Panc1 (cell line): Measurements from ENCODE around the gene NMRK1. TPM values are rescaled to one million over a fixed set of nuclear protein-coding genes. Genes with fewer than 3 reads are reported as not detected.

Source experiments
- ATAC-seq: fragments of 200-7000 bp; cut with Tn5 transposase; 2 replicates; pipeline ENCODE4 v1.9.1; 2020; ENCODE audit warnings: mild to moderate bottlenecking, moderate library complexity
- BruUV-seq: library from RNA; stranded (reverse); fragments of 400-500 nt; replicated peaks from 2 replicates; lab custom pipeline; 2021; lab: Mats Ljungman, UMichigan
- CTCF ChIA-PET: fragments of 300-600 bp; sonication (Branson Sonifier 250); formaldehyde crosslinking; loops from one replicate; lab custom pipeline; 2022; ENCODE audit warnings: antibody characterized with exemption; lab: Charles Lee
- POLR2A ChIA-PET: fragments of 300-600 bp; sonication (Branson Sonifier 250); formaldehyde crosslinking; loops from one replicate; lab custom pipeline; 2022; ENCODE audit warnings: antibody characterized with exemption; lab: Charles Lee
- DNase-seq: peaks from one replicate; pipeline ENCODE4 v3.0.0-alpha.2; 2010; ENCODE audit warnings: low read depth, low spot score
- H3K27ac ChIP-seq: 2 replicates; pipeline ENCODE4 v1.5.1; 2011; ENCODE audit warnings: mild to moderate bottlenecking, low read length, inconsistent platforms
- H3K27me3 ChIP-seq: fragments of 200-500 bp; sonication (Bioruptor generic); 2 replicates; pipeline ENCODE4 v1.6.0; 2014; ENCODE audit warnings: low read length, inconsistent platforms; ENCODE audit not compliant: control insufficient read depth, insufficient read depth
- H3K36me3 ChIP-seq: fragments of 200-500 bp; sonication (Bioruptor generic); 2 replicates; pipeline ENCODE4 v1.5.1; 2014; ENCODE audit warnings: inconsistent platforms, mild to moderate bottlenecking, low read length, moderate library complexity; ENCODE audit not compliant: control insufficient read depth, insufficient read depth
- H3K4me1 ChIP-seq: 2 replicates; pipeline ENCODE4 v1.5.1; 2011; ENCODE audit warnings: inconsistent platforms, mild to moderate bottlenecking, low read length, moderate library complexity; ENCODE audit not compliant: control insufficient read depth, insufficient read depth
- H3K4me3 ChIP-seq, 2 experiments: 2 replicates each; pipeline ENCODE4 v1.5.1; 2011 to 2012; ENCODE audit warnings: low read depth in 2 of 2, low read length in 2 of 2, mild to moderate bottlenecking in 2 of 2, inconsistent platforms in 1 of 2, moderate library complexity in 1 of 2
- H3K9me3 ChIP-seq: fragments of 200-500 bp; sonication (Bioruptor generic); 2 replicates; pipeline ENCODE4 v1.5.1; 2014; ENCODE audit warnings: low read depth, mild to moderate bottlenecking, inconsistent platforms, low read length, moderate library complexity; ENCODE audit not compliant: control insufficient read depth, insufficient read depth
- POLR2AphosphoS5 ChIP-seq: IDR thresholded peaks from 2 replicates; pipeline ENCODE4 v1.6.1; 2012; ENCODE audit warnings: mild to moderate bottlenecking, low read depth, low read length, moderate library complexity
- SIN3A ChIP-seq: IDR thresholded peaks from 2 replicates; pipeline ENCODE4 v1.6.1; 2012; ENCODE audit warnings: low read depth, mild to moderate bottlenecking, low read length, moderate library complexity, borderline replicate concordance; ENCODE audit not compliant: insufficient read depth
- TCF7L2 ChIP-seq: IDR thresholded peaks from 2 replicates; pipeline ENCODE4 v1.6.1; 2011; ENCODE audit warnings: mild to moderate bottlenecking, low read depth, low read length, inconsistent platforms
- in situ Hi-C: cut with HindIII; loops from 2 replicates; pipeline ENCODE4 v1.10.0; 2016; ENCODE audit warnings: low sequenced_read_pairs, low pct_unique_long_range_greater_than_20kb
- intact Hi-C: fragments of 100-400 bp; cut with micrococcal nuclease; formaldehyde crosslinking; loops from one replicate; pipeline ENCODE4 v1.10.0; 2022; ENCODE audit not compliant: unreplicated experiment
- total RNA-seq: library from RNA; stranded (reverse); gene quantifications from one replicate; pipeline ENCODE4 v1.2.1, GENCODE V29; 2021; ENCODE audit not compliant: unreplicated experiment
- TF ChIP-seq, protein P1 (sequence below): fragments of 450-650 bp; IDR thresholded peaks from 2 replicates; pipeline ENCODE4 v1.5.1; 2017; ENCODE audit warnings: mild to moderate bottlenecking
- TF ChIP-seq, protein P2 (sequence below), 2 experiments: IDR thresholded peaks; 2 replicates each; pipeline ENCODE4 v1.6.1; 2011 to 2012; ENCODE audit warnings: low read depth in 2 of 2, control low read depth in 1 of 2, low read length in 1 of 2, mild to moderate bottlenecking in 1 of 2, moderate library complexity in 1 of 2; ENCODE audit not compliant: insufficient read depth in 1 of 2

NMRK1 gene
- total RNA-seq, 1 experiment from 2014 or later, result 16.0 TPM

DNA sequence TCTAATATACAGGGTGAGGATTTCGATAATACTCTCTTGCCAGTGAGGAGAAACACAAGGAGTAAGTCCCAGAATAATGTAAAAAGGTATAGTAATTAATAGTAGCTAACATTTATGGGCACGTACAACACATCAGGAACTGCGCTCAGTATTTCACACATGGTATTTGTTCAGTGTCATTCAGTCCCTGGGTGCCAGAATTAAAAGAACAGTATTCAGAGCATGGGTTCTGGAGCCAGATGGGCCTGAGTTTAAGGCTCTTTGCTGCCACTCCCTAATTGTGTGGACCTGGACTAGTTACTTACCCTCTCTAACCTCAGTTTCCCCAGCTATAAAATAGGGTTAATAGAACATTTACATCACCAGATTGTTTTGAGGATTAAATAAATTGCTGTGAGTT, 16.7 kb upstream of the NMRK1 start:
- no TSS peak for BruUV-seq
- ATAC-seq, result no peak
- no peaks in the 10 kb centered on the region for H3K27me3 ChIP-seq
- ChIA-PET CTCF (no interaction called here), POLR2A (no interaction called here)
- H3K4me3 ChIP-seq, result no peak overlapping the region
- no peak overlapping the region for H3K27ac ChIP-seq
- no peaks in the 10 kb centered on the region for H3K9me3 ChIP-seq
- DNase-seq, result no peak
- no peaks in the 10 kb centered on the region for H3K4me1 ChIP-seq
- in situ Hi-C loops, result no loop called here
- TF ChIP-seq SIN3A (no peak), TCF7L2 (no peak), POLR2AphosphoS5 (no peak)
- TF ChIP-seq, protein P1, sequence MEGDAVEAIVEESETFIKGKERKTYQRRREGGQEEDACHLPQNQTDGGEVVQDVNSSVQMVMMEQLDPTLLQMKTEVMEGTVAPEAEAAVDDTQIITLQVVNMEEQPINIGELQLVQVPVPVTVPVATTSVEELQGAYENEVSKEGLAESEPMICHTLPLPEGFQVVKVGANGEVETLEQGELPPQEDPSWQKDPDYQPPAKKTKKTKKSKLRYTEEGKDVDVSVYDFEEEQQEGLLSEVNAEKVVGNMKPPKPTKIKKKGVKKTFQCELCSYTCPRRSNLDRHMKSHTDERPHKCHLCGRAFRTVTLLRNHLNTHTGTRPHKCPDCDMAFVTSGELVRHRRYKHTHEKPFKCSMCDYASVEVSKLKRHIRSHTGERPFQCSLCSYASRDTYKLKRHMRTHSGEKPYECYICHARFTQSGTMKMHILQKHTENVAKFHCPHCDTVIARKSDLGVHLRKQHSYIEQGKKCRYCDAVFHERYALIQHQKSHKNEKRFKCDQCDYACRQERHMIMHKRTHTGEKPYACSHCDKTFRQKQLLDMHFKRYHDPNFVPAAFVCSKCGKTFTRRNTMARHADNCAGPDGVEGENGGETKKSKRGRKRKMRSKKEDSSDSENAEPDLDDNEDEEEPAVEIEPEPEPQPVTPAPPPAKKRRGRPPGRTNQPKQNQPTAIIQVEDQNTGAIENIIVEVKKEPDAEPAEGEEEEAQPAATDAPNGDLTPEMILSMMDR, result no peak
- TF ChIP-seq, protein P2, sequence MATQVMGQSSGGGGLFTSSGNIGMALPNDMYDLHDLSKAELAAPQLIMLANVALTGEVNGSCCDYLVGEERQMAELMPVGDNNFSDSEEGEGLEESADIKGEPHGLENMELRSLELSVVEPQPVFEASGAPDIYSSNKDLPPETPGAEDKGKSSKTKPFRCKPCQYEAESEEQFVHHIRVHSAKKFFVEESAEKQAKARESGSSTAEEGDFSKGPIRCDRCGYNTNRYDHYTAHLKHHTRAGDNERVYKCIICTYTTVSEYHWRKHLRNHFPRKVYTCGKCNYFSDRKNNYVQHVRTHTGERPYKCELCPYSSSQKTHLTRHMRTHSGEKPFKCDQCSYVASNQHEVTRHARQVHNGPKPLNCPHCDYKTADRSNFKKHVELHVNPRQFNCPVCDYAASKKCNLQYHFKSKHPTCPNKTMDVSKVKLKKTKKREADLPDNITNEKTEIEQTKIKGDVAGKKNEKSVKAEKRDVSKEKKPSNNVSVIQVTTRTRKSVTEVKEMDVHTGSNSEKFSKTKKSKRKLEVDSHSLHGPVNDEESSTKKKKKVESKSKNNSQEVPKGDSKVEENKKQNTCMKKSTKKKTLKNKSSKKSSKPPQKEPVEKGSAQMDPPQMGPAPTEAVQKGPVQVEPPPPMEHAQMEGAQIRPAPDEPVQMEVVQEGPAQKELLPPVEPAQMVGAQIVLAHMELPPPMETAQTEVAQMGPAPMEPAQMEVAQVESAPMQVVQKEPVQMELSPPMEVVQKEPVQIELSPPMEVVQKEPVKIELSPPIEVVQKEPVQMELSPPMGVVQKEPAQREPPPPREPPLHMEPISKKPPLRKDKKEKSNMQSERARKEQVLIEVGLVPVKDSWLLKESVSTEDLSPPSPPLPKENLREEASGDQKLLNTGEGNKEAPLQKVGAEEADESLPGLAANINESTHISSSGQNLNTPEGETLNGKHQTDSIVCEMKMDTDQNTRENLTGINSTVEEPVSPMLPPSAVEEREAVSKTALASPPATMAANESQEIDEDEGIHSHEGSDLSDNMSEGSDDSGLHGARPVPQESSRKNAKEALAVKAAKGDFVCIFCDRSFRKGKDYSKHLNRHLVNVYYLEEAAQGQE (IDR thresholded peaks at IDR 0.05; ENCODE audit: insufficient read depth in 1 of 2, low read depth in 2 of 2, low read length in 1 of 2), result no peak
- H3K36me3 ChIP-seq, result no peaks in the 10 kb centered on the region
- intact Hi-C loops, result no loop called here

DNA sequence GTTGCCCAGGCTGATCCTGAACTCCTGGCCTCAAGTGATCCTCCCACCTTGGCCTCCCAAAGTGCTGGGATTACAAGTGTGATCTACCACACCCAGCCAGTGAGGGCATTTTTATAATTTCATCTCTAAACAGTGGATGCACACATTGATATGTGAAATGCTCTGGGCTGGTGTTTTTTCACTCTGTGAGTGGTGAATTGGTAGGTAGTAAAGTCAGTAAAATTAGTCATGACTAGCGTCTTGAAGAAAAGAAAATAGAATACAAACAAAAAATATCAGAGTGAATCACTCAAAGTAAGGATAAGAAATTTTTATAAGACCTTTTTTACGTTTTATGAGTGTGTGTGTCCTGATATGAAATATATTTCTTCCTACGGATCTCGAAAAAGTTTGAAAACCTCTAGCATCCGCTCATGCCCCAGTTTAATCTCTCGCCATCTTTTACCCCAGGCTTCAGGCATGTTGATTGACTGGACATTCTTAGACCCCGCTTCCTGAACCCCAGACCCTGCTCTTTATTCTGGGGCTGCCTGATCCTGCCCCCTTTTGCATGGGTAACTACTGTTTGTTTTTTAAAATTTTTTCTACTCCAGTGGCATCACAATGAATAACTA, 14.3 kb upstream of the NMRK1 start:
- no peaks in the 10 kb centered on the region for H3K4me1 ChIP-seq
- H3K27me3 ChIP-seq, result no peaks in the 10 kb centered on the region
- ChIA-PET POLR2A (no interaction called here), CTCF (no interaction called here)
- H3K36me3 ChIP-seq, result no peaks in the 10 kb centered on the region
- no peaks in the 10 kb centered on the region for H3K9me3 ChIP-seq
- intact Hi-C loops, result no loop called here
- DNase-seq, result no peak
- H3K27ac ChIP-seq, result no peak overlapping the region
- H3K4me3 ChIP-seq, result no peak overlapping the region
- ATAC-seq, result no peak
- TF ChIP-seq SIN3A (no peak), TCF7L2 (no peak), POLR2AphosphoS5 (no peak)
- TF ChIP-seq, protein P1, result no peak
- TF ChIP-seq, protein P2 (IDR thresholded peaks at IDR 0.05; ENCODE audit: insufficient read depth in 1 of 2, low read depth in 2 of 2, low read length in 1 of 2), result no peak
- no TSS peak for BruUV-seq
- in situ Hi-C loops, result no loop called here
